ENCODE measurements around the gene ARHGEF18.

DNA sequence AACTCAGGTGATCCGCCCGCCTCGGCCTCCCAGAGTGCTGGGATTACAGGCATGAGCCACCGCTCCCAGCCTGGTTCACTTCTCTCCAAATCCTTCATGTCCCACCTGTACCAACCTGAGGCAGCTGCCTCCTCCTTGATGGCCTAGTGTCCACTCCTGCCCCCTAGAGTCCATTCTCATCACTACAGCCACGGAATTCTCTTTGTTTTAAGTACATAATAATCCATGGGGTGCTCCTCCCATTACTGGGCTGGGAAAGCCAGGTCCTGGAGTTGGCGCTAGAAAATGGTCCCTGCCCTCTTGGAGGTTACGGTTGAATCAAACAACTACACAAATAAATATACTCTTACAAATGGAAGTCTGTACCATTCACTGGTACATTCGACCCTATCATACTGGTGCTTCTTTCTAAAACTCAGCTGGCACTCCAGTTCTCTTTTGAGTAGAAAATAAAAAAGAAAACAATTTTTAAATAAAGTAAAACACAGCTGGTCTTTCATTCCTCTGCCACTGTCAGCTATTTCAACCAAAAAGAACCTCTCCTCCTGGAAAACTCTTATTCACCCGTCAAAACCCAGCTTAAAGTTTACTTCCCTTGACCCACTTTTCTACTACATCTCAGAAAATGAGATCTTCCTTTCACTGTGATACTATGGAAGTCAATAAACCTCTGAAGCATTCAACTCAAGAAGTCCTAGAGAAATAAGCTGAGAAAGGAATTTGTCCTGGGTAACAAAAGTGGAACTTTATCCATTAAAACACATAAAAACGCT is 22.4 kb upstream of the ARHGEF18 start:
- TF ChIP-seq POLR2AphosphoS5 (IDR thresholded peaks at IDR 0.05; ENCODE audit: borderline replicate concordance, low read depth, low read length): no peak
- TF ChIP-seq EZH2 (IDR thresholded peaks at IDR 0.05): no peak
- TF ChIP-seq FOXP2 (optimal IDR thresholded peaks at IDR 0.05; ENCODE audit: control extremely low read depth, extremely low read length, insufficient read depth): no peak
